Esophagus mucosa (tissue), 1 donor: ENCODE measurements around the gene IL5. TPM values are rescaled to one million over a fixed set of nuclear protein-coding genes. Genes with fewer than 3 reads are reported as not detected.
"Not testable (repeated sequence)": the region's sequence is repeated elsewhere in the genome, so short reads cannot be mapped to it uniquely, and the experiment has no call there.

Source experiments
- ATAC-seq: fragments of 200-7000 bp; cut with Tn5 transposase; one replicate; pipeline ENCODE4 v1.9.1; 2020
- total RNA-seq: library from RNA; stranded (reverse); gene quantifications from one replicate; pipeline ENCODE4 v1.2.4, GENCODE V29; 2023
- donor health status: DM: yes; HTN: yes; CAD: no.

IL5 gene
- total RNA-seq, 1 donor from 2014 or later, result not detected

GRCh38 chr5:132528866-132529634 is 14.3 kb downstream of the IL5 start:
- no peak for ATAC-seq

- no peak for ATAC-seq
Observed at GRCh38 chr5:132528021-132528420, 15.3 kb downstream of the IL5 start.

- ATAC-seq, result peak; percentile 49
Observed at GRCh38 chr5:132526974-132527564, 16.3 kb downstream of the IL5 start.

- ATAC-seq, result peak; percentile 79
Observed at GRCh38 chr5:132526290-132526973, 16.9 kb downstream of the IL5 start.

GRCh38 chr5:132525299-132525724 is 18.0 kb downstream of the IL5 start:
- ATAC-seq, result no peak

GRCh38 chr5:132524877-132525276 is 18.4 kb downstream of the IL5 start:
- not testable (repeated sequence) for ATAC-seq

GRCh38 chr5:132522067-132522466 is 21.3 kb downstream of the IL5 start:
- ATAC-seq, result not testable (repeated sequence)

GRCh38 chr5:132513618-132514336 is 29.5 kb downstream of the IL5 start:
- ATAC-seq, result not testable (repeated sequence)

GRCh38 chr5:132510076-132510475 is 33.2 kb downstream of the IL5 start:
- peak; percentile 46 for ATAC-seq

GRCh38 chr5:132506094-132506692 is 37.1 kb downstream of the IL5 start:
- peak; percentile 34 for ATAC-seq

GRCh38 chr5:132505641-132506040 is 37.7 kb downstream of the IL5 start:
- no peak for ATAC-seq

GRCh38 chr5:132504746-132505145 is 38.6 kb downstream of the IL5 start:
- no peak for ATAC-seq

- ATAC-seq, result no peak
Observed at GRCh38 chr5:132503244-132503643, 40.1 kb downstream of the IL5 start.

GRCh38 chr5:132501961-132502931 is 41.1 kb downstream of the IL5 start:
- ATAC-seq, result no peak

GRCh38 chr5:132501629-132501956 is 41.7 kb downstream of the IL5 start:
- no peak for ATAC-seq

- ATAC-seq, result peak; percentile 11
Observed at GRCh38 chr5:132500931-132501628, 42.2 kb downstream of the IL5 start.

GRCh38 chr5:132500244-132500930 is 42.9 kb downstream of the IL5 start:
- no peak for ATAC-seq

GRCh38 chr5:132499440-132500243 is 43.7 kb downstream of the IL5 start:
- ATAC-seq, result no peak

- ATAC-seq, result no peak
Observed at GRCh38 chr5:132498686-132499271, 44.5 kb downstream of the IL5 start.
